Esophagus squamous epithelium (tissue), 4 donors: Measurements from ENCODE around the gene PTPN14.

Source experiments
- CTCF ChIP-seq, 6 experiments: fragments of 450-650 bp in 4 of 6; fragments of 200-600 bp in 2 of 6; sonication (generic) in 2 of 6; IDR thresholded peaks; one replicate each; pipeline ENCODE4 v1.5.1; 2016 to 2019; ENCODE audit warnings: antibody characterized with exemption in 6 of 6, mild to moderate bottlenecking in 4 of 6, moderate library complexity in 4 of 6
- POLR2A ChIP-seq, 4 donors: fragments of 450-650 bp; IDR thresholded peaks; one replicate each; pipeline ENCODE4 v1.6.1; 2017; ENCODE audit warnings: antibody characterized with exemption in 4 of 4, mild to moderate bottlenecking in 4 of 4, moderate library complexity in 3 of 4

GRCh38 chr1:214425101-214425500, 126.3 kb downstream of the PTPN14 start:
- TF ChIP-seq POLR2A (IDR thresholded peaks at IDR 0.05) (no peak), CTCF (IDR thresholded peaks at IDR 0.05) (no peak)
